Transverse colon (tissue), 4 donors: Measurements from ENCODE around the gene DCTN5.
A peak's percentile ranks its signal among the peaks of the same experiment; 100 is the strongest.

Experiments
- CTCF ChIP-seq, 5 experiments: fragments of 200-600 bp in 3 of 5; fragments of 450-650 bp in 2 of 5; sonication (generic) in 3 of 5; IDR thresholded peaks; 1 replicate in 2 of 5; 2 replicates in 3 of 5; pipeline ENCODE4 v1.5.1; 2016 to 2017; ENCODE audit warnings: antibody characterized with exemption in 5 of 5, inconsistent platforms in 3 of 5, mild to moderate bottlenecking in 2 of 5, moderate library complexity in 1 of 5
- EP300 ChIP-seq: sonication (generic); formaldehyde crosslinking; IDR thresholded peaks from one replicate; pipeline ENCODE4 v1.6.1; 2017; ENCODE audit warnings: antibody characterized with exemption, low read depth
- POLR2A ChIP-seq: fragments of 450-650 bp; IDR thresholded peaks from one replicate; pipeline ENCODE4 v1.6.1; 2016; ENCODE audit warnings: antibody characterized with exemption, mild to moderate bottlenecking, moderate library complexity
- POLR2AphosphoS5 ChIP-seq, 3 donors: sonication (generic); formaldehyde crosslinking; IDR thresholded peaks; one replicate each; pipeline ENCODE4 v1.6.1; 2016; ENCODE audit warnings: antibody characterized with exemption in 3 of 3

DNA sequence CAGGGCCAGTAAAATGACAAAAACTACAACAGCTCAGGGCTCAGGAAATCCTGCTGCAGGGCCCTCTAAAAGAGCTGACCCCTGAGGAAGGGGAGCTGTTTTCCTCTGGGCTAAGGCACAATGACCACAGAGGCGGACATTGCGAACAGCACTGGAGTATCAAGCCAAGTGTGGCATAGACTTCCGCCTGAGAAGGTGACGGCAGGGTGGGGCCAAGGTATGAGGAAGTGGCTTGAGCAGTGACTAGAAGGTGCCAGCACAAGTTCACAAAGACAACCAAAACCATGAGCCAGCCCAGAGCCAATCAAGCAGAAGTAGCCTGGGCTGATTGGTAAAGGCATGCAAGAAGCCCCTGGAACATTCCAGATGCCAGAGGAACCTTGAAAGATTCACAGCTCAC lies 57.8 kb downstream of the DCTN5 start:
- TF ChIP-seq CTCF (IDR thresholded peaks at IDR 0.05) (no peak), POLR2AphosphoS5 (IDR thresholded peaks at IDR 0.05) (peak in 2 of 3 donors; percentile 86 to 87), POLR2A (peak; percentile 64), EP300 (no peak)
